GM04503 (cell line): ENCODE data around the gene PARD3.

ENCODE experiments used
- DNase-seq: peaks from one replicate; pipeline ENCODE4 v3.0.0-alpha.2; 2012; ENCODE audit warnings: low read depth

Gene PARD3

DNA sequence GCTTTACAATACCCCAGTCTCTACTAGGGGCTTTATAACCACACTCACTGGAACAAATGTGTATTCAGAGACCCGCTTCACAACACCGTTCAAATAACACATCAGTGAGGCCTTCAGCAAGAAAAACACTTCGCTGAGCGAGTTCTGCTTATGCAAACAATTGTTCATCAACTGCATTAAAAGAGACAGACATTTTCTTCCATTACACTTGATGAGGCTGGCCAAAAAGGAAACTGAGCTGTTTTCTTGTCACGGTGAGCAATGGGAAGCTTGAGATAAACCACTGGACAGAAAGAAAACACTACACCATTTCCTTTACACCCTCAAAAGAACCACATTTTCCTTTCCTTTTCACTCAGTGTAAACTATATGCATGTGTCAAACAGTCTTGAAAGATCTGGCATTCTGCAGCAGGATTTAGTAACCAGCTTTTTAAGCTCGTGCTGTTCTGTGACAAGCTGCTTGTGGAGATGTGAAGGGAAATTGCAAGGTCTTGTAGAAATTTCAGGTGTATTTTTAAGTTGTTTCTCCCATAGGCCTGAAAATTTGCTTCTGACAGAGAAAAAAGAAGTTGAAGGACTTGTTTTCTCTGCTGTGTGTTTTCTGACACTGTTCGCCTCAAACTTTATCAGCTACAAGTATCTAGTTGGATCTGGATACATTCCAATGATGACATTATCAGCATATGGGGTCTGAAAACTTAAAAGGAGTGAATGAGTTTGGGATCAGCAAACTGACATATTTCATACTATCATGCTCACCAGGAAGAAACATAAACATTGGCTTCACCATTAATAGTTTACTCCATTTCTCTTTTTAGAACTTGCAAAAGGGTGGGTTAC is 693.1 kb downstream of the PARD3 start:
- DNase-seq = no peak

DNA sequence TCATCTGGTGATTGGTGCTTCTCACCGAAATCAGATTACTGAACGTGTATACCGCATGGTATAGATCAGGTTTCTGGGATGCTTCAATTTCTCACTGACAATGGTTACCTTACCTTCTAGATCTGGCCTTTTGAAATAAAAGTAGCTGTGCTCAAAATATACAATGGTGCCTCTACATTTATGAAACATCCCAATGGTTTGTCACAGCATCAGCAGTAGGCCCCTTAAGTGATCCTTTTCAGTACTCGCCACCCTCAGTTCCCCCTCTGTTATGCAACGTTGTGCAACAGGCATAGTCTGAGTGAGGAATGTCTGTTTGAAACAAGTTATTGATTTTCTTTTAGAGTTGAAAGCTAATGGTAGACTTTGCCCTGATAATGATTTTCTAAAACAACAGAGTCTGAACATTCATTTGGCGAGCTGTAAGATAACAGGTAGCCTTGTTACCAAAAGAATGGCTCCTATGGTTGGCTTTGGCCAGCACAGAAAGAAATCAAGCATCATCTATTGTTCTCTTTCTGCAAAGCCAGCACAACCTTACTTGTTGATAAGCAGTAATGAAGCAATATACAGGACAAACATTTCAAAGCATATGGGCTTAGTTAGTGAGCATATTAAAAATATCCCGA is 693.9 kb downstream of the PARD3 start:
- no peak for DNase-seq

DNA sequence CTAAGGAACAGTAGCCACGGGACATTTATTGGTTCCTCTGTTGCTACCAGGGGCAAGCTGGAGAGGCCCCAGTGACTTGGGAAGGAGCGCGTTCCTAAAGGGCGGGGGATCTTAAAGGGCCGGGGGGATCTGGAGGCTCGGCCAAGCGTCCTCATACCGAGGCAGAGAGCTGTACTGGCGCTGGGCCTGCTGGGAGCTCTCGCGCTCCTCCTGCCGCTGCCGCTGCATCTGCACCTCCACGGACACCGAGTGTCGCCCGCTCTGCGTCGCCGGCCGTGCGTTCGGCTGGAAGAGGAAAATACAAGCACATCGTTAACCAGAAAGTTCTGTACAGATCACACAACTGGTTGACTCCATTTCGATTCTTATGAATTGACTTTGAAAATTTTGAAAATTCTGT is 695.6 kb downstream of the PARD3 start:
- no peak for DNase-seq

DNA sequence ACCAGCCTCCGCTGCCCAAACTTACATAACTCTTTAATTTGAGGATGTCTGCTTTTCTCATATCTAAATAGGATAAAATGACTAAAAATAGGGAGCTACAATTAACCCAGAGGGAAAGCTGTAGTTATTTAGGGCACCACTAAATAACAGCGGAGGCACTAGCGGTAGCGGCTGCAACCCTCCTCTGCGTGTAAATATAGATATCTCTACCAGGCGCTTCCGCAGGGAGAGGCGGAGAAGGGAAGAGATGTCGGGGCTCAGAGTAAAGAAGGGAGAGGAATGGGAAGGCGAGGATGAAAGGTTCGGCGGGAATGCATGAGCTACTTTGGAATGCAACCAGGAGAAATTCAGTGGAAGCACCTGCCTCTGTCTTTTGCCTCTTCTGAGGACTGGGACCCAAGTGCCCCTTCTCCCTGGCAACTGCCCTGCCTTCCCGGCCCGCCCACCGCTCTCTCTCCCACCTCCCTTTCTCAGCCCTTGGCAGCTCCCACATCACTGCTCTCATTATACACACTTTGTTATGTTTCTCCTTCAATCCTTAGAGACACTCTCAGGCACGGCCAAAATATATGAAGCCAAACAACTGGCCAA is 698.3 kb downstream of the PARD3 start:
- DNase-seq = no peak

DNA sequence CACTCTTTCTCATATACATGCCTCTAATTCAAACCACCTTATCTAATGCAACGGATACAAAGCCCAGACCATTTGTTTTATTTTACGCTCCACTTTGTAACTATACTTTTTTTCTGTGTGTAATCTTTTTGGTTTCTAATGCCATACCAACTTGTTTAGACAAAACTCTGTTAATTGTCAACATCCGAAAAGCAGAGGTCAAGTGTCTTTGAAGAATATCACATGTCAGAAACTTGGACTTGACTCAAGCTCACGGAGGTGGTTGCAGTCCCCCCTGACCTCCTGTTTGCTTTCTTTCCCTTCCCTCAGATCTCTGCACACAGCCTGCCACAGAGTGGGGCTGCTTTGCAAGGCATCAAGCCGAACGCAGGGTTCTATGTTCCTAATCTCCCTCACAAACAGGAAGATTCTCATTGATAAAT is 698.9 kb downstream of the PARD3 start:
- no peak for DNase-seq

DNA sequence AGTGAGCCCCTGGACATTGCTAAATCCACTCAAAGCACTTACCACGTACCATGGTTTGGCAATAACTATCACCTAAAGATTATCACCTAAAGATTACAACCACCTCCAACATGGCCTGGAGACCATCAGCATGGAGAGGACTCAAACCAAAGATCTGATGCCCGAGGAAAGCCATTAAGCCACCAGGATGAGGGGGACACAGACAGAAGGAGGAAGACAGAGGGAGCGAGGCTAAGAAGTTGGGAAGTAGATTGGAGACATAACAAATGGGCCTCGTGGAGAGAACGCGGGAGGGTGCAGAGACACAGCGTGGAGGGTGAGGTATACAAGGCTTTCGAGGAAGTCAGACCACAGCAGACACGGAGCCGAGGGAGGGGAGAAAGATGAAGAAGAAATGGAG is 700.2 kb downstream of the PARD3 start:
- no peak for DNase-seq

DNA sequence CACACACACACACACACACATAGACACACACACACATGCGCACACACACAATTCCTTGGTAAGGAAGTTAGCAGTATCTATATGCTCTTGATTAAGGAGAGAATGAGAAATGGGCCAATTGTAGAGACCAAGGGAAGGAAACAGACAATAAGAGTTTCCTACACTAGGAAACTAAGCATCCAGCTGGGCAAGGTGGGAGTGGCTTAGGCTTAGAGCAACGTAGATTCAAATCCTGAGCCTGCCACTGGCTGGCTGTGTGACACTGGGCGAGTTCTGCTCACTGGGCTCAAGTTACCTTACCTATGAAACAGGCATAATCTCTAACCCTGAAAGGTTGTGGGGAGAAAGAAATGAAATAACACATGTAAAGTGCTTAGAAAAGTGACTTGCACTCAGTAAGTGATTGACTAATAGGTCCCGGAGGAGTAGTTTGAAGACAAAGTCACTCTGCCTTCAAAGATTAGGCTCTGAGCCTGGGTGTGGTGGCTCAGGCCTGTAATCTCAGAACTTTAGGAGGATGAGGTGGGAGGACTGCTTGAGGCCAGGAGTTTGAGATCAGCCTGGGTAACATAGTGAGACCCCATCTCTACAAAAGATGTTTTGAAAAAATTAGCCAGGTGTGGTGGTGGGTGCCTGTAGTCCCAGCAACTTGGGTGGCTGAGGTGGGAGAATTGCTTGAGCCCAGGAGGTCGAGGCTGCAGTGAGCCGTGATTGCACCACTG is 701.4 kb downstream of the PARD3 start:
- DNase-seq = no peak

DNA sequence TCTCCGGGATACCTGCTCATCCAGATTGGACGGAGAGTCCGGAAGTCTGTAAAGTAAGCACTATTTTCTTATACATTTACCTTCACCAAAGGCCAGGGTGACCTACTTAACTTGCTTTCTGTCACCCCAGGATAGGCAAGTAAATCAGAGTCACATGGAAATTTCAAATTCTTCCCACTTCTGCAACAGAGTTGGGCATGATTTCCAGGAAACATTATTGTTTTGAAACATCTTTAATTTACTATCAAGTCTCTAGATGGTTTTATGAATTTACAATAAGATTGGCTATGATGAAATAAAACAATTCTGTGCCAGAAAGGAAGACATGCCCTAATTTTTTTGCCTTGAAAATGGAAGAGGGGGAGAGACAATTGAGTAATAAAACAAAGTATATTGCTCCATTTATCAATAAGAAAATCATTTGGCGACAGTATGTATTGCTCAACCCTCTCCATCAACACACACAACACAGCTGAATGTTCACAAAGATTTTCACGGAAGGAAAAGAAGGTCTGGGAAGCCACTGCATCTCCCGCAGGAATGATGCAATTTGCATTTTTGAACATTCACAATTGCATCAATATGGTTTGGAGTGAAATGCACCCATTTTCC is 702.8 kb downstream of the PARD3 start:
- DNase-seq = peak; percentile 41

DNA sequence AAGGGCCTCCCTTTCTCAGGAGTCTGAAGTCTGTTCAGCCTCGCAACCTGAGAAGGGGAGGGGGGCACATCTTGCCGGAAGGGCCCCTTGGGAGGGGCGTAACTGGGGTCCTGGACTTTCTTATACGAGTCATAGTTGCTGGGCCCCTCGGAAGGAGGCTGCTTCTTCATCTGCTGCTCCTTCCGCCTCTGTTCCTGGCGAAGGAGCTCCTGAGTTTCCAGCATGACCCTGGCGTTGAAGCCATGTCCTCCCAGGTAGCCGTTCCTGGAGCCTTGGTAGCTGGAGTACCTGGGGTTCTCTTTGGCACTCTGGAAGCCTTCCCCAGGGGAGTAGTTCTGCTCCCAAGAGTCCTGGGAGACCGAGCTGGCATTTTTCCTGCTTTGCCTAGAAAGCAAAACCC is 703.9 kb downstream of the PARD3 start:
- no peak for DNase-seq

DNA sequence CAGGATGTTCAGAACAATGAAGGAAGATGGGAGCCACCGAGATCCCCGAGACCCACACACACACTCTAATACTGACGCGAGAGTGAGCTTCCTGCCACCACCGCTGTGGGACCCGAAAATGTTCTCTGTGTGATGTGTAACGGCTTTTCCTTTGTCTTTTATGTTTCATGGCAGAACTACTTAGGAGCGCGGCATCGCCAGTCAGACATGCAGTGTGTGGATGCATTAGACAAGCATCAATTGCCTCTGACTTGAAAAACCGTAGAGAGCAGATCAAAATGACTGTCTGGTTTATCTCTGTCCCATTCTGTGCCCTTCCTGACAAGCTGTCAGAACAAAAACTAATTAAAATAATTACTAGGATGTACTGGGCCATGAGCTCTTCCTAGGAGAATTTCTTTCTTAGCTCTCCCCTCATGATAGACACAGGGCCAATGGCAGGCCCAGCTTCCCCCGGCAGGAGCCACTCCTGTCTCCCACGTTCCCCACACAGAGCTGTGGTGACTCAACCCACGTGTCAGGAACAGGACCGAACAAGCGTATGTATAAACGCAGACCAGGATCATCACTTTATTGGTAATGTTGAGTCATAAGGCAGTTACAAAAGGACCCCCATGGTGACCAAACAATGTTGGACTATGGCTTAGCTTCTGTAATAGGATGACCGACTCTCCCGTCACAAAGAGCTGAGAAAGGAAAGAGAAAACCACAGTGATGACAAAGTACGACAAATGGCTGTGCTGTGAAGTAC is 705.0 kb downstream of the PARD3 start:
- no peak for DNase-seq

DNA sequence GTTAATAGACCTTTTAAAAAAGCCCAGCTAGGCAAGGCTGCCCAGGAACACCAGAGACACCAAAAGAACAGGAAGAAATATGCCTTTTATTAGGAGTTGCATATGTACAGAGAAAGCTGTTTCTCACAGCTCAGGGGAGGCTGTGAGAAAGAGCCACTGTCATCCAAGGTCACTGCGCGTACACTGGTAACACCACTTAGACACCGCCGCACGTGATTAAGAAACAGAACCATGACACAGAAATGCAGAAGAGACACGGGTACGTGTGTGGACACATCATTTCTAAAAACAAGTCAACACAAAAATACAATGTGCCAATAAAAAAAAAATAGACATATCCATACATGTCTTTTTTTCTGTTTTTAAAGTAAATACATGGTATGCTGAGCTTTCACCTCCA is 705.6 kb downstream of the PARD3 start:
- DNase-seq = no peak

DNA sequence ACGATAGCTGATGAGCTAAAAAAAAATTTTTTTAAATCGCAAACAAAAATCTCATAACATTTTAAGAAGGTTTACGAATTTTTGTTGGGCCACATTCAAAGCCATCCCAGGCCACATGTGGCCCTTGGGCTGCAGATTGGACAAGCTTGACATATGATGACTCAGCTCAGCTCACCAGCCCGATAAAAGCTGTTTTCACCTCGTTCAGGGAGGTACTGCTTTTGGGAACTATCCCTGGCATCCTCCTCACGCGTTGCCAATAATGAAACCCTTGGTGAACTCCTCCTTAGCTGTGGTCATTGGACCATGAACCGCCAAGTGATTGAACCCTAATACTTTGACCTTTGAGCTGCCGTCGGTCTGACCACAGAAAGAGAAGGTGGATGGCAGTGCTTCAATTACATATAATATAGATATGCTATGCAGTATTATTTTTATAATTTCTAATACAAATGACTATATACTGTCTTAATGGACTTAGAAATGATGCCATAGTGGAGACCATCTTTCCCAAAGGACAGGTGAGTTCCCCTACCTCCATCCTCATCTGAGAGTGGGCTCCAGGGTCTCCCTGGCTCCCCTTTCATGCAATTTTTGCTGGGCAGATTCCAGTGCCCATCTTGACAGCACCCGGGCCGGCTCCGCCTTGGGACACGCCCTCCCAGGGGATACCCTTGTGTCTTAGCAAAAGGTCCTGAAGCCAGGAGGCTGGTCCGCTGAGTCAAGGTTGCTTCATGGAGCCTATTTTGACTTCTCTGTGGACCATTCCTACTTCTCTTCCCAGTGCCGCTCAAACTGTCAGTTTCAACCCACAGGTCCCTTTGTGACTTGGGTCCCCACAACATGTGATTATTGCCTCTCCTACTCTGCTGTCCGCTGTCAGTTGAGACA is 707.2 kb downstream of the PARD3 start:
- DNase-seq = no peak

DNA sequence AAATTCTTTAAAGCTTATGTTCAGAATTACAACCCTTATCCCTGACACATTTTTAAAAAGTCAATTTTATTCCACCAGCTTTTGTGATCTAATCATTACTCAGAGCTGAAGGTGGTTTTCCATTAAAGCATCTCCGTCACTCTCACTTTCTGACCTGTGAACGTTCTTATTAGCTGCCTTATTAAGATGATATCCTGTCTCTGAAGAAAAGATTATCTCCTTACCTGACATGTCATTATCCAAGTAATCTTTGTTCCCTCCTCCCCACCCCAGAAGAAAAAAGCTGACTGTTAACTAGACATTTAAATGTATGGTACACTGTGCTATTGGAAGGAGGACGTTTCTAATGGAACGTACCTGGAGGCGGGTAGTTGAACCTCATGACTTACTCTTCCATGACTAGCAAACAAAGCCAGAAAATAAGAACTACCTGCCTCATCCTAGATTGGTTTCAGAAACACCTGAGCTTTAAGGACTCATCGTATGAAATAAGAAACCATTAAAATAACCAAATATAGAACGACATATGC is 708.7 kb downstream of the PARD3 start:
- no peak for DNase-seq

DNA sequence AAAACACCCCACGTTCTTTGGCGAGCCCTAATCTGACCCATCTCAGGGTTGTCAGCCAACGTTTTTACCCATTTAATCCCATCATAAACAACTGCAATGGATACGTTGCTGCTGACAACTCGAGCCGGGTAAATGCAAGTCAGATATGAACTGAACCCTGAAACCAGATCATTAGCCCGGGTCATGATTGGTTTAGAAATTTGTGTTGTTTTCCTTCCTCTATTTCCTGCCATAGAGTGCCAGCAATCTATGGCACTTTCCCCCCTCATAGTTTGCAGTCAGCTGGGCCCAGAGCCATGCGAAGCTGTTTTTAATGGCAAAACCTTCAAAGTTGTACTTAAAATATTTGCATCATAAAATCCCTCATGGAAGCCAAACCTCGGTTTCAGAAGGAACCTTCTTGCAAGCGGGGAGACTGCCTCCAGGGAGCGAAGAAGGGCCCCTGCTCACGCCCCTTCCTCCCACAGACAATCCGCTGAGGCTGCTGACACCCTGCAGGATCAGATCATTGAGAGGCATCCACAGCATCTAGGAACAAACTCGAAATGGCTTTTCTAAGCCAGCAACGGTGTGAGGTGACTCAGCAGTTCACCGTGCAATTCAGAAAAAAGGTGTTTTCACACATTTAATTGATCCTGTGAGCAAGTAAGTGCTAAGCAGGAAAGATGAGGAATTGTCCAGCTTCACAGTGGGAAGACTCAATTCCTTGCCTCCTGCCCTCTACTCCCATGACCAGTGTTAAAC is 710.1 kb downstream of the PARD3 start:
- no peak for DNase-seq

DNA sequence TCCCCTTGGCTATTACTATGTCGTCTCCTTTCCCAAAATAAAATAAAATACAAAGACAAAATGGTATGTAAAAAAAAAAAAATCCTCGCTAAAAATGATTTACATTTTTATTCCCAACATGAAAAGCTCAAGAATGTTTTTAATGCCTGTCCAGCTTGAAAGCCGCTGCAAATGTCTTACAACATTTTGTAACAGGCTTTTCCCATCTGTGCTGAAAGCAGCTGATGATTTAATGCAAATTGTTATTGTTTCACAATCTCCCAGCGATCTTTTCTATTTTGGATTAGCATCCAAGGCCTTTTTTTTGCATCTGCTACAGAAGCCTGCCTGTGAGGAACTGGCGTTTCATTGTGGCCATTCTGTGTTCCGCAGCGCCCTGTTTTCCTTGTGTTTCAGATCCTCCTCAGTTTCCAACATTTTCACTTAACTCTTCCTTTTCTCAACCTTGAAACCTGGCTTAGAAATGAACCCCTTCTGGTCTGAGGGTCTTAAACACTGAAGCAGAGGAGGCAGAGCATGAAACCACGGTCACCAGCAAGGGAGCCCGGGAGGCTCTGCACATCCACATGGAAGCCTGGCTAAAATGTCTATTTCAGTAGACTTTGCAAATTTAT is 712.1 kb downstream of the PARD3 start:
- DNase-seq = peak; percentile 83

DNA sequence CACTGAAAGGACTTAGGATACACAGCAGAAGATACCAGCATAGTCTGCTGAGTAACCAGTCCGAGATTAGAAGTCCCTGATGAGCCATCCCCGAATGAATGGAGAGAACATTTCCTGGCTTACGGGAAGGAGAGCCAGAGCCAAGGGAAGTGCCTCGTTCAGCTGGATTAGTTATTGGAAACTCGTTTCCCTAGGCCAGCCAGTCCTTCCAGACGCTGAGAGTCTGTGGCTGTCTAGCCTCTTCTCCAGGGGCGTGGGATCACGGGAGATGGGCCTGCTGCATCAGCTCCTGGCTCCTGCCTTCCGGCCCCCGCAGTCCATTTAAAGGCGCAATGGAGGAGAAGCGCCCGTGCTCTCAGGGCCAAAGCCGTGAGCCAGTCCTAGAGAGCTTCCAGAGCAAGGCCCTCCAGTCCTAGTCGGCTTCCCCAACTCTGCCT is 712.8 kb downstream of the PARD3 start:
- DNase-seq = peak; percentile 66

DNA sequence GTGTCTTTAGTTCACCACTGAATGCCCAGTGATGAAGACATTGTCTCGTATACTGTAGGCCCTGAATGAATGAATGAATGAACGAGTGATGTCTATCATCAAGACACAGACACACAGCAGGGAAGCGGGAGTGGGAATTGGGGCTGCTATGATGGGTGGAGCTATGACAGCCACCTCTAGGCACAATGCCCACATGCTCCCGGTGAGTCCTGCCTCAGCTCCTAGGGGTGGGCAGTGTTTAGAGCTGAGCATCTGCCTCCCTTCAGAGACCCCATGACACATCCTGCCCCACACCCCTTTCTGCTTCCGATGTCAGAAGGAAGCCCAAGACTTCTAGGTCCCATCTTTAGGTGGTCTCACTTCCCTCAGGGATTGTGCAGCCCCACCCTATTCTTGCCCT is 714.1 kb downstream of the PARD3 start:
- no peak for DNase-seq

DNA sequence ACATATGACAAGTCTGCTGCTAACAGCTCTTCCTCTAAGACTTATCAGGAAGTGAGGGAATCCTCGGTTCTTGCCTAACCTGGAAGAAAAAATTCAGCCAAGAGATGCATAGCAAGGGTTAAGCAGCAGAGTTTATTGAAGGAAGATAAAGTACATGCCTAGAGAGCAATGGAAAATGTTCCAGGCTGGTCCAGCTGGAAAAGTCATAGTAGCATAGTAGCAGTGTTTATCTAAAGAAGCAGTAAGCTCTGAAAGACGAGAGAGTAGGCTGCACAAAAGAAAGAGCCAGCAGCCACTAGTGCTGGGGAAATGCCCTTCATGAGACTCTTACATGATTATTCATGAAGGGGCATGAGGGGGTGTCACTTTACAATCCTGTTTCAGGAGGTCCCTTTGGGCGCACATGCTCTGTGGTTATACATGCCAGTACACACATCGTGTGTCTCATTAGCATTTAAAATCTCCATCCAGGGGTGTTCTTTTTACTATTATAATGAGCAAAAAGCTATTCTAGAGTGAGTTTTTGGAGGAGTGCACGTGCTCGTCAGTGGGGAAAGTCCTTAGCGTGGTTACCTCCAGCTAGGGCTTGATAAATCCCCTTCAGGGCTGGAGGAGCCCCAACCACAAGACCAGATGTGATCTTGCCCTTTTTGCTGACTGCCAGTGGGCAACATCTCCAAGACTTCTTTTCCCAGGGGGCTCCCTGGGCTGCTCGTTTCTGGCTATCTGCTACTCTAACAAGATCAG is 716.1 kb downstream of the PARD3 start:
- no peak for DNase-seq
